ENCODE results near the gene CCDC92.

GRCh38 chr12:123992118-123992825, 19.6 kb upstream of the CCDC92 start:
- no peak for TF ChIP-seq REST (IDR thresholded peaks at IDR 0.05; ENCODE audit: insufficient read depth in 1 of 2, low read depth in 2 of 2, low read length in 1 of 2)
- no peak for TF ChIP-seq CTCF (IDR thresholded peaks at IDR 0.05)
- no peak for TF ChIP-seq POLR2AphosphoS5 (IDR thresholded peaks at IDR 0.05; ENCODE audit: low read depth, low read length)
